Smooth muscle cell (in vitro differentiated cells): ENCODE results near the gene IRS1. TPM values are rescaled to one million over a fixed set of nuclear protein-coding genes. Genes with fewer than 3 reads are reported as not detected.

Experiments used
- DNase-seq: peaks from one replicate; lab custom pipeline; 2025; ENCODE audit not compliant: unreplicated experiment; lab: John Stamatoyannopoulos, UW
- H2AFZ ChIP-seq: fragments of 200-600 bp; sonication (generic); 2 replicates; pipeline ENCODE4 v1.6.0; 2016; ENCODE audit warnings: antibody characterized with exemption, low read depth, mild to moderate bottlenecking
- H3F3A ChIP-seq: fragments of 200-600 bp; sonication (generic); 2 replicates; pipeline ENCODE4 v1.6.0; 2017; ENCODE audit warnings: antibody characterized with exemption, low read depth
- H3K27ac ChIP-seq: fragments of 200-600 bp; sonication (generic); 2 replicates; pipeline ENCODE4 v1.5.1; 2016; ENCODE audit warnings: low read depth, mild to moderate bottlenecking
- H3K27me3 ChIP-seq: fragments of 200-600 bp; sonication (generic); 2 replicates; pipeline ENCODE4 v1.6.1; 2016; ENCODE audit warnings: low read depth, mild to moderate bottlenecking
- H3K36me3 ChIP-seq: fragments of 200-600 bp; sonication (generic); 2 replicates; pipeline ENCODE4 v1.5.1; 2016; ENCODE audit warnings: low read depth
- H3K4me1 ChIP-seq: fragments of 200-600 bp; sonication (generic); 2 replicates; pipeline ENCODE4 v1.5.1; 2016; ENCODE audit warnings: low read depth
- H3K4me2 ChIP-seq: fragments of 200-600 bp; sonication (generic); 2 replicates; pipeline ENCODE4 v1.6.0; 2016; ENCODE audit warnings: mild to moderate bottlenecking
- H3K4me3 ChIP-seq: fragments of 200-600 bp; sonication (generic); 2 replicates; pipeline ENCODE4 v1.5.1; 2016; ENCODE audit warnings: mild to moderate bottlenecking
- H3K79me2 ChIP-seq: fragments of 200-600 bp; sonication (generic); 2 replicates; pipeline ENCODE4 v1.6.0; 2016; ENCODE audit warnings: low read depth, mild to moderate bottlenecking
- H3K9ac ChIP-seq: fragments of 200-600 bp; sonication (generic); 2 replicates; pipeline ENCODE4 v1.6.0; 2016; ENCODE audit warnings: low read depth
- H3K9me3 ChIP-seq: fragments of 200-600 bp; sonication (generic); replicated peaks from 2 replicates; pipeline ENCODE4 v1.5.1; 2016; ENCODE audit warnings: low read depth
- H4K20me1 ChIP-seq: fragments of 200-600 bp; sonication (generic); 2 replicates; pipeline ENCODE4 v1.6.0; 2016; ENCODE audit warnings: low read depth
- CTCF ChIP-seq: fragments of 200-600 bp; sonication (generic); IDR thresholded peaks from 2 replicates; pipeline ENCODE4 v1.5.1; 2017; ENCODE audit warnings: borderline replicate concordance, mild to moderate bottlenecking, antibody characterized with exemption; ENCODE audit not compliant: insufficient read depth, poor library complexity, severe bottlenecking
- WGBS: methylation state at CpG from one replicate; pipeline ENCODE4 v1.1.7; 2016; ENCODE audit warnings: low lambda C conversion rate; 5-methylcytosine and 5-hydroxymethylcytosine counted together
- polyA plus RNA-seq: library from polyadenylated mRNA; unstranded; fragments of >200 nt; fragmentation: Nextera tagmentation; extraction: Ambion mirVana; gene quantifications from 2 replicates; pipeline ENCODE4 v1.2.1, GENCODE V29; 2016
- total RNA-seq: library from RNA; depleted of rRNA; stranded (reverse); fragments of >200 nt; gene quantifications from 2 replicates; pipeline ENCODE4 v1.2.3, GENCODE V29; 2014

IRS1 gene
- total and polyA plus RNA-seq, 2 experiments from 2014 or later, result 8.6 to 14.6 TPM

GRCh38 chr2:226766352-226767055 lies 33.1 kb downstream of the IRS1 start:
- H3K36me3 ChIP-seq, result no peaks in the 10 kb centered on the region
- H3K79me2 ChIP-seq, result peaks cover 65% of the 10 kb centered on the region
- no peaks in the 10 kb centered on the region for H3K9me3 ChIP-seq
- H3K9ac ChIP-seq, result no peak overlapping the region
- TF ChIP-seq CTCF, result no peak
- 69% methylated on average over 5 of the region's 5 CpGs for WGBS
- H3K4me3 ChIP-seq, result no peak overlapping the region
- no peak for DNase-seq
- no peaks in the 10 kb centered on the region for H3F3A ChIP-seq
- peaks cover 44% of the 10 kb centered on the region for H4K20me1 ChIP-seq
- no peaks in the 10 kb centered on the region for H3K27me3 ChIP-seq
- peak overlapping the region; percentile 13 for H3K27ac ChIP-seq
- no peaks in the 10 kb centered on the region for H3K4me1 ChIP-seq
- H3K4me2 ChIP-seq, result peak overlapping the region; percentile 2
- no peak overlapping the region for H2AFZ ChIP-seq

- DNase-seq, result no peak
- Histone ChIP-seq H3K36me3 (no peaks in the 10 kb centered on the region), H3K4me3 (no peak overlapping the region), H3K9ac (peak overlapping the region; percentile 19), H3F3A (no peaks in the 10 kb centered on the region), H2AFZ (no peak overlapping the region), H3K4me2 (no peak overlapping the region), H3K9me3 (no peaks in the 10 kb centered on the region), H3K79me2 (peaks cover 48% of the 10 kb centered on the region), H3K27ac (peak overlapping the region; percentile 69), H3K4me1 (peaks cover 6% of the 10 kb centered on the region), H3K27me3 (no peaks in the 10 kb centered on the region), H4K20me1 (peaks cover 47% of the 10 kb centered on the region)
- no peak for TF ChIP-seq CTCF
- 64% methylated on average over 3 of the region's 3 CpGs for WGBS
These were observed 36.3 kb downstream of the IRS1 start for GRCh38 chr2:226763320-226763719.

- Histone ChIP-seq H3K9me3 (no peaks in the 10 kb centered on the region), H3K9ac (no peak overlapping the region), H4K20me1 (peaks cover 34% of the 10 kb centered on the region), H3F3A (no peaks in the 10 kb centered on the region), H3K27me3 (no peaks in the 10 kb centered on the region), H3K4me2 (no peak overlapping the region), H3K36me3 (no peaks in the 10 kb centered on the region), H3K4me3 (no peak overlapping the region), H3K4me1 (peaks cover 6% of the 10 kb centered on the region), H2AFZ (no peak overlapping the region), H3K27ac (peak overlapping the region; percentile 48), H3K79me2 (peaks cover 60% of the 10 kb centered on the region)
- DNase-seq, result no peak
- no peak for TF ChIP-seq CTCF
- 88% methylated on average over 2 of the region's 2 CpGs for WGBS
These were observed 38.4 kb downstream of the IRS1 start for GRCh38 chr2:226761195-226761583.
